SH-SY5Y (cell line): ENCODE results near the gene PVALB.

Experiments used
- GATA2 ChIP-seq: IDR thresholded peaks from 2 replicates; pipeline ENCODE4 v1.6.1; 2011; ENCODE audit warnings: mild to moderate bottlenecking, low read depth, low read length
- GATA3 ChIP-seq: IDR thresholded peaks from 2 replicates; pipeline ENCODE4 v1.6.1; 2011; ENCODE audit warnings: low read depth, mild to moderate bottlenecking, low read length, moderate library complexity

GRCh38 chr22:36846271-36846670 lies 29.4 kb upstream of the PVALB start:
- no peak for TF ChIP-seq GATA2
- no peak for TF ChIP-seq GATA3
